ENCODE results near the gene STPG1.

The STPG1 gene

GRCh38 chr1:24362982-24363614 is 50.5 kb downstream of the STPG1 start:
- Mint-ChIP-seq H3K4me1 (no peaks in the 10 kb centered on the region), H3K9me3 (no peaks in the 10 kb centered on the region), H3K4me3 (no peak overlapping the region), H3K36me3 (peaks cover 8% of the 10 kb centered on the region), H3K27ac (no peak overlapping the region), H3K27me3 (no peaks in the 10 kb centered on the region)
- DNase-seq (ENCODE audit: low spot score in 2 of 2): no peak
- no peak for ATAC-seq (ENCODE audit: low read depth)

- Mint-ChIP-seq H3K4me1 (no peaks in the 10 kb centered on the region), H3K9me3 (no peaks in the 10 kb centered on the region)
Observed at GRCh38 chr1:24362396-24362795, 51.2 kb downstream of the STPG1 start.

GRCh38 chr1:24361811-24362210 is 51.8 kb downstream of the STPG1 start:
- DNase-seq (ENCODE audit: low spot score in 2 of 2): no peak
- Mint-ChIP-seq H3K36me3 (peaks cover 14% of the 10 kb centered on the region), H3K4me1 (no peaks in the 10 kb centered on the region), H3K27ac (no peak overlapping the region), H3K4me3 (no peak overlapping the region), H3K27me3 (no peaks in the 10 kb centered on the region), H3K9me3 (no peaks in the 10 kb centered on the region)
- no peak for ATAC-seq (ENCODE audit: low read depth)

More at GRCh38 chr1:24362396-24362795, 51.2 kb downstream of the STPG1 start:
- H3K4me3 Mint-ChIP-seq: no peak overlapping the region
- no peaks in the 10 kb centered on the region for H3K27me3 Mint-ChIP-seq
- H3K27ac Mint-ChIP-seq: no peak overlapping the region
- no peak for ATAC-seq (ENCODE audit: low read depth)
- no peak for DNase-seq (ENCODE audit: low spot score in 2 of 2)
- peaks cover 13% of the 10 kb centered on the region for H3K36me3 Mint-ChIP-seq

GRCh38 chr1:24360681-24361080 is 52.9 kb downstream of the STPG1 start:
- H3K4me1 Mint-ChIP-seq: no peaks in the 10 kb centered on the region
- no peaks in the 10 kb centered on the region for H3K27me3 Mint-ChIP-seq
- H3K9me3 Mint-ChIP-seq: no peaks in the 10 kb centered on the region
- H3K27ac Mint-ChIP-seq: no peak overlapping the region
- peaks cover 14% of the 10 kb centered on the region for H3K36me3 Mint-ChIP-seq
- DNase-seq (ENCODE audit: low spot score in 2 of 2) (no peak), ATAC-seq (ENCODE audit: low read depth) (no peak)
- H3K4me3 Mint-ChIP-seq: no peak overlapping the region

GRCh38 chr1:24357038-24357437 is 56.5 kb downstream of the STPG1 start:
- Mint-ChIP-seq H3K27me3 (no peaks in the 10 kb centered on the region), H3K27ac (no peak overlapping the region), H3K36me3 (peaks cover 14% of the 10 kb centered on the region), H3K9me3 (no peaks in the 10 kb centered on the region), H3K4me1 (no peaks in the 10 kb centered on the region), H3K4me3 (no peak overlapping the region)
- ATAC-seq (ENCODE audit: low read depth) (no peak), DNase-seq (ENCODE audit: low spot score in 2 of 2) (no peak)

GRCh38 chr1:24355466-24355865 is 58.1 kb downstream of the STPG1 start:
- peaks cover 6% of the 10 kb centered on the region for H3K4me1 Mint-ChIP-seq
- DNase-seq (ENCODE audit: low spot score in 2 of 2): no peak
- ATAC-seq (ENCODE audit: low read depth): no peak
- H3K36me3 Mint-ChIP-seq: peaks cover 10% of the 10 kb centered on the region
- H3K27me3 Mint-ChIP-seq: no peaks in the 10 kb centered on the region
- no peak overlapping the region for H3K4me3 Mint-ChIP-seq
- H3K9me3 Mint-ChIP-seq: no peaks in the 10 kb centered on the region
- H3K27ac Mint-ChIP-seq: no peak overlapping the region

- H3K4me1 Mint-ChIP-seq: peaks cover 8% of the 10 kb centered on the region
- ATAC-seq (ENCODE audit: low read depth) (no peak), DNase-seq (ENCODE audit: low spot score in 2 of 2) (no peak)
- H3K9me3 Mint-ChIP-seq: no peaks in the 10 kb centered on the region
- H3K4me3 Mint-ChIP-seq: no peak overlapping the region
- H3K36me3 Mint-ChIP-seq: peaks cover 6% of the 10 kb centered on the region
- H3K27me3 Mint-ChIP-seq: peaks cover 2% of the 10 kb centered on the region
- H3K27ac Mint-ChIP-seq: no peak overlapping the region
Observed at GRCh38 chr1:24353292-24353891, 60.2 kb downstream of the STPG1 start.

- H3K27me3 Mint-ChIP-seq: peaks cover 3% of the 10 kb centered on the region
- no peaks in the 10 kb centered on the region for H3K9me3 Mint-ChIP-seq
- ATAC-seq (ENCODE audit: low read depth) (no peak), DNase-seq (ENCODE audit: low spot score in 2 of 2) (no peak)
- H3K36me3 Mint-ChIP-seq: peaks cover 2% of the 10 kb centered on the region
- H3K4me1 Mint-ChIP-seq: peaks cover 8% of the 10 kb centered on the region
- H3K4me3 Mint-ChIP-seq: no peak overlapping the region
- no peak overlapping the region for H3K27ac Mint-ChIP-seq
Observed at GRCh38 chr1:24351918-24352627, 61.5 kb downstream of the STPG1 start.

- Mint-ChIP-seq H3K9me3 (no peaks in the 10 kb centered on the region), H3K4me1 (peaks cover 8% of the 10 kb centered on the region), H3K36me3 (no peaks in the 10 kb centered on the region), H3K27ac (peak overlapping the region; percentile 14), H3K4me3 (peak overlapping the region; percentile 27), H3K27me3 (peaks cover 3% of the 10 kb centered on the region)
- ATAC-seq (ENCODE audit: low read depth) (peak; percentile 59), DNase-seq (ENCODE audit: low spot score in 2 of 2) (no peak)
Observed at GRCh38 chr1:24351247-24351646, 62.3 kb downstream of the STPG1 start.

- no peak overlapping the region for H3K27ac Mint-ChIP-seq
- no peak overlapping the region for H3K4me3 Mint-ChIP-seq
- H3K9me3 Mint-ChIP-seq: no peaks in the 10 kb centered on the region
- H3K27me3 Mint-ChIP-seq: peaks cover 3% of the 10 kb centered on the region
- no peaks in the 10 kb centered on the region for H3K36me3 Mint-ChIP-seq
- DNase-seq (ENCODE audit: low spot score in 2 of 2) (no peak), ATAC-seq (ENCODE audit: low read depth) (no peak)
- peaks cover 8% of the 10 kb centered on the region for H3K4me1 Mint-ChIP-seq
Observed at GRCh38 chr1:24349891-24350290, 63.7 kb downstream of the STPG1 start.

GRCh38 chr1:24348196-24348595 is 65.4 kb downstream of the STPG1 start:
- DNase-seq (ENCODE audit: low spot score in 2 of 2) (no peak), ATAC-seq (ENCODE audit: low read depth) (no peak)
- Mint-ChIP-seq H3K4me1 (peaks cover 8% of the 10 kb centered on the region), H3K36me3 (no peaks in the 10 kb centered on the region), H3K27ac (no peak overlapping the region), H3K4me3 (no peak overlapping the region), H3K9me3 (no peaks in the 10 kb centered on the region), H3K27me3 (peaks cover 3% of the 10 kb centered on the region)

GRCh38 chr1:24347159-24347934 is 66.2 kb downstream of the STPG1 start:
- no peak overlapping the region for H3K27ac Mint-ChIP-seq
- DNase-seq (ENCODE audit: low spot score in 2 of 2): no peak
- ATAC-seq (ENCODE audit: low read depth): no peak
- no peaks in the 10 kb centered on the region for H3K36me3 Mint-ChIP-seq
- H3K4me3 Mint-ChIP-seq: no peak overlapping the region
- peaks cover 3% of the 10 kb centered on the region for H3K27me3 Mint-ChIP-seq
- peaks cover 8% of the 10 kb centered on the region for H3K4me1 Mint-ChIP-seq
- no peaks in the 10 kb centered on the region for H3K9me3 Mint-ChIP-seq

- Mint-ChIP-seq H3K9me3 (no peaks in the 10 kb centered on the region), H3K4me1 (peaks cover under 1% of the 10 kb centered on the region), H3K4me3 (no peak overlapping the region), H3K27ac (peak overlapping the region; percentile 62), H3K36me3 (no peaks in the 10 kb centered on the region), H3K27me3 (peaks cover 3% of the 10 kb centered on the region)
- ATAC-seq (ENCODE audit: low read depth) (no peak), DNase-seq (ENCODE audit: low spot score in 2 of 2) (no peak)
Observed at GRCh38 chr1:24345334-24345733, 68.2 kb downstream of the STPG1 start.

Measured in memory B cell (primary cell).